ENCODE results near the gene CTDP1. TPM values are rescaled to one million over a fixed set of nuclear protein-coding genes. Genes with fewer than 3 reads are reported as not detected.

Gene CTDP1
- total RNA-seq, 1 donor from 2014 or later: 14.1 TPM

DNA sequence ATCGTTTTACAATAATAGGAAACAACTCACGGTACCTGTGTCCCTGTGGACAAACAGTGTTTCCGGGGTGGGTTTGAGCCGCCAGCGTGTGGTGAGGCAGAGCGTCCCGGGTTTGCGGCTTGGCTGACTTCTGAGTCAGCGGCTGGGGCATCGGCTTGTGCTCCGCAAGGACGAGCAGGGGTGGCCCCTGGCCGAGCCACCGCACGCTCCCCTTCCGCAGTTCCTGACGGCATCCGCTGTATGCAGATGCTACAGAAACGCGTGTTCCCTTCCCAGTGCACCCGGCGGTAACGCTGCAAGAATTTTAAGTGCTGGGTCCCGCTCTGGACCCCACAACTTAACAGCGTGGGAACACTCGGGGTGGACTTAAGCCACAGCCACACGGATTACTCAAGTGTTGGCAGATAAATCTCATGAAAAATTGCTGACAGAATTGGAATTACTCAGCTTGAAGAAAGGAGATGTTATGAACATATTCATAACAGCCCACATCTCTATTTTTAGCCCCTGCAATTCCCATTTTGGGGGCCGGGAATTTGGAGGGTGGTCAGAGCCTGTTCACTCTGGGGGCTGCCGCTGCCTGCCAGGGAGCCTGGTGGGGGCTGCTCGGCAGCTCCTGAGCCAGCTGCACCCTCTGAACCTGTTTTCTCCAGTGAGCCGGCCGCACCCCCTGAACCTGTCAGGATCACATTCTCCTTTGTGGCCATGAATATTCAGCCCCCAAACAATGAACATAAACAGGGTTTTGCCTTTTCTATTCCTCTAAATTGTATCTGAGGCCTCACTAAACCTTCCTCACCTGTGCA is 105.6 kb downstream of the CTDP1 start:
- no peak for DNase-seq

DNA sequence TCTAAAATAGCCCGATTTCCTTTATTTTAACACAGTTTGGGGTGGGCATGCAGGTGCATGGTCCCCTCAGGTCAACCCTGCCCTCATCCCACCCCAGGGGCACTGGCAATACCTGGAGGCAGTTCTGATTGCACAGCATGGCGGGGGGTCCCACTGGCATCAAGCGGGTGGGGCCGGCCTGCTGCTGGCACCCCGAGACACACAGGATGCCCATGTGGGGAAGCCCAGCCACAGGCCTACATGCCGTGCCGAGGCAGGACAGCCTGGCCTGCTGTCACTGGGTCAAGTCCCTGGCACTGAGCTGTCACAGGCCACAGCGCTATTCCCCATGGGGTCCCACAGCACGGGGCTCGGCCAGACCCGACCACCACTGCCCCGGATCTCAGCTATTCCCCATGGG is 106.2 kb downstream of the CTDP1 start:
- no peak for DNase-seq

DNA sequence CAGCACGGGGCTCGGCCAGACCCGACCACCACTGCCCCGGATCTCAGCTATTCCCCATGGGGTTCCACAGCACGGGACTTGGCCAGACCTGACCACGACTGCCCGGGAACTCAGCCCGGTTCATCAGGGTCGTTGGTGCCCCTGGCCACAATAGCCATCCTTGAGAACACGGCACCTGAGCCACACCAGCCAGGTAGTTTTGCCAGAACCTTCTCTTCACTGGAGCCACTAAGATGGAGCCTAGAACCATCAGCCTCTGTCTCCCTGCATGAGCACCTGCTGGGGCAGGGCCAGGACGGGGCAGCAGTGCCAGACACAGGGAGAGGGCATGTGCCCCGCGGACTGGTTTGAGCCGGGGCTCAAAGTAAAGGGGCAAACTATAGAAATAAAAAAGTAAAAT is 106.7 kb downstream of the CTDP1 start:
- no peak for DNase-seq

DNA sequence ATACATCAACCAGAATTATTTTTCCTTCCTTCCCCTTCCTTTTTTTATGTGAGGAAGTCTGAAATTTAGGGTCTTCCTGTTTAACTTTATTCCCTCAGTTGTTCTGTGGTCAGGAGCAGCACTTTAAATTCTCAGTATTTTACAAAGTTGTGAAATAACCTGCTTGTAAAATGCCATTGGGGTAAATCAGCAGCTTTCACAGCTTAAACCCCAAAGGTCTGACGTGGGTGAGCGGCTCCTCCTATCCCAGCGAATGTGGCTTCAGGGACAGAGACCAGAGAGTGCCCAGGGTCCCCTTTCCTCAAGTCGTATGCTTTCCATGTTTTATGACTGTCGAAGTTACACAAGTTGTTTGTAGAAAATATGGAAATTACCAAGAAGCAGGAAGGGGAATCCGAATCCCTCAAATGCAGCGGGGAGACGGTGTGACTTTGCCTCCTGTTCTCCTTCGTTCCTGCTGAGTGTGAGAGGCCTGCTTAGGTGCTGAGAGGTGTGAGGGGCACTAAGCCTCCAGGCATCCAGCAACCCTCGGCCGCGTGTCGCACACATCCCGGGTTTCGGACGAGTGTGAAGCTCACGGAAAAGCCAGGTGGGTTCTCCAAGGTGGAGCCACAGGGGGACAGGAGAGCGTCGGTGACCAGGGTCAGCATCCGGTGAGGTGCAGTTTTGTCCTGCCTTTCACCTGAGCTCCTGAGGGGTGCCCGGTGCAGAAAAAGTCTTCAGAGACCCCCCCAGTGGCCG is 107.4 kb downstream of the CTDP1 start:
- DNase-seq: no peak

DNA sequence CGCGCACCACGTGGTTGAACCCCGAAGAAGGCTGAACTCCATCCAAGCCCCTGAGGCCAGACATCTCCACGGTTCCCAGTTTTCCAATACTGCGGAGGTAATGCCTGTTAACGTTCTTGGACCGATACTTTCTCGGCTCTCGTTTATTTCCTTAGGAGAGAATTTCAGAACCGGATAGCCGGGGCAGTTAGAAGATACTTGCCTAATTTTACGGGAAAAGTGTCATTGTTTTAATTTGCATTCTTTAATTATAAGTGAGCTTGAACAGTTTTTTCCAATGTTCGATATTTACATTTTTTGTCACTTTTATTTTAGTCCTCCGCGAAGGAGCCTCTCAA is 107.9 kb downstream of the CTDP1 start:
- no peak for DNase-seq

DNA sequence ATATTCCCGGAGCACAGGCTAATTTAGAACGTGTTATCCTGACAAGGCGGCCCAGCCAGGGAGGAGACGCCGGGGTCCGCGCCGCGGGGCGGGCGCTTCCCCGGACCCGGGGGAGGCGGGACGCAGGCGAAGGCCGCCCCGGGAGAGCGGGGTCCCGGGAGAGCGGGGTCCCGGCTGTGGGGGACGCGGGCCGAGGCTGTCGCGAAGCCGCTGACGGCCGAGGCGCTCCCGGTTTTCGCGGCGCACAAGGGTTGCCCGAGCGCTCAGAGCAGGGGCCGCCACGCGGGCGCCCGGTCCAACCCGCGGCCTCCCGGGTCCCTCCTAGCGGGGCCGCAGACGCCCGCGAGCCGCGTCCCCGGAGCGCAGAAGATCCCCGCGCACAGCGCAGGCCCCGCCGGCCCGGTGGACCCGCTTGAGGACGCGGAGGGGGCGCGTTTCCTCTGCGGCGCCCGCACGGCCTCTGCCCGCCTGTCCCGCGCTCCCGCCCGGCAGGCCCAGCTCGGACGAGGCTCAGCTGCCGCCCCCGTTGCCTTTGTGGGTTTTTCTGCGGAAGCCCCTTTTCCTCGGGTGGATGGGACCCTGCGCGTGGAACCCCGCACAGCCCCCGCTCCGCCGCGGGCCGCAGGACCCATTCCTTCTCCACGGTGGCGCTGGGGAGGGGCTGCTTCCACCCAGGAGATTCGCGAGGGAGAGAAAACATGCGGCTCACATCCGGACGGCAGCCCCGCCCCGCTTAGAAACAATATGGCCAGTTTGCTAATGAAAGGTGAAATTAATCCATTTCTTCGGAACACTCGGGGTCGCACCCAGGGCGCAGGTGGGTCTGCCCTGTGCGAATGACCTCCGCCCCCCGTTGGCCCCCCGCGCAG is 108.5 kb downstream of the CTDP1 start:
- DNase-seq: no peak

DNA sequence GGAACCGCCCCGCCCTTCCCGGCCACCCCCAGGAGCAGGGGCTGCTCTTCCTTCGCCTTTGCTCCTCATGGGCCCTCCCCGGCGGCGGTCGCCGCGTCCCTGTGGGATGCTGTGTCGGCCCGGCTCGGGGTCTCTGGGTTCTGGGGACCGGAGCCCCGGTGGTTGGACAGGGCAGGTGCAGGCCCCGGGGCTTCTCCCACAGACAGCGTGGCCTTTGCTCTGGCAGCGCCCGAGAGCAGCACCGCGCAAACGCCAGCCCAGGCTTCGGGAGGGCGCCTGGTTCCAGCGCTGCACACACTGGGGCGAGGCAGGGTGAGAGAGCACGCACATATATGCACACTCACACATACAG is 109.1 kb downstream of the CTDP1 start:
- DNase-seq: no peak

DNA sequence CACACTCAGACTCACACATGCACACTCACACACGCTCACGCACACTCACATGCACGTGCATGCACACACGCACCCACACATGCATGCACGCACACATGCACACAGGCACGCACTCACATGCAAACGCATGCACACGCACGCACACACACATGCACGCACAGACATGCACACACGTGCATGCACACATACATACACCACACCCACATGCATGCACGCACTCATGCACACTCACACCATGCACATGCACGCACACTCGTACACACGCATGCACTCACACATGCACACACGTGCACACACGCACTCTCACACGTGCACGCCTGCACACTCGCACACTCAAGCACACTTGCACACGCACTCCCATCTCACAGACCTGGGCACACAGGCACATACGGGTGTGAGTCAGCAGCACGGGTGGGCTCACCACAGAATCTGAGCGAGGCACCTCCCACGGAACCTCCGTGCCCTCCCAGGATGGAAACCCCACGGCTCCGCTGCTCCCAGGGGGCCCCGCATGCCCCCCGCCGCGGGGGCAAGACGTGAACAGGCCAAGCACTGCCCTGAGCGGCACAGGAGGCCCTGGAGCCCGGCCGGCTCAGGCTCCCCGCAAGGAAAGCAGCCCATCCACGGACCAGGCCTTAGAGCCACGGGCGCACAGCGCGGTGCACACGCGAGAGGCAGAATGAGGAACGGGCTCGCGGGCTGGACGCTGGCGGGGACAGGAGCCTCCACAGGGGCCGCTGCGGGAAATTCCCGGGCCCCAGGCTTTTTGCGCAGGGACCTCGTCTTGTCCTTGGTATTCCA is 109.7 kb downstream of the CTDP1 start:
- no peak for DNase-seq

DNA sequence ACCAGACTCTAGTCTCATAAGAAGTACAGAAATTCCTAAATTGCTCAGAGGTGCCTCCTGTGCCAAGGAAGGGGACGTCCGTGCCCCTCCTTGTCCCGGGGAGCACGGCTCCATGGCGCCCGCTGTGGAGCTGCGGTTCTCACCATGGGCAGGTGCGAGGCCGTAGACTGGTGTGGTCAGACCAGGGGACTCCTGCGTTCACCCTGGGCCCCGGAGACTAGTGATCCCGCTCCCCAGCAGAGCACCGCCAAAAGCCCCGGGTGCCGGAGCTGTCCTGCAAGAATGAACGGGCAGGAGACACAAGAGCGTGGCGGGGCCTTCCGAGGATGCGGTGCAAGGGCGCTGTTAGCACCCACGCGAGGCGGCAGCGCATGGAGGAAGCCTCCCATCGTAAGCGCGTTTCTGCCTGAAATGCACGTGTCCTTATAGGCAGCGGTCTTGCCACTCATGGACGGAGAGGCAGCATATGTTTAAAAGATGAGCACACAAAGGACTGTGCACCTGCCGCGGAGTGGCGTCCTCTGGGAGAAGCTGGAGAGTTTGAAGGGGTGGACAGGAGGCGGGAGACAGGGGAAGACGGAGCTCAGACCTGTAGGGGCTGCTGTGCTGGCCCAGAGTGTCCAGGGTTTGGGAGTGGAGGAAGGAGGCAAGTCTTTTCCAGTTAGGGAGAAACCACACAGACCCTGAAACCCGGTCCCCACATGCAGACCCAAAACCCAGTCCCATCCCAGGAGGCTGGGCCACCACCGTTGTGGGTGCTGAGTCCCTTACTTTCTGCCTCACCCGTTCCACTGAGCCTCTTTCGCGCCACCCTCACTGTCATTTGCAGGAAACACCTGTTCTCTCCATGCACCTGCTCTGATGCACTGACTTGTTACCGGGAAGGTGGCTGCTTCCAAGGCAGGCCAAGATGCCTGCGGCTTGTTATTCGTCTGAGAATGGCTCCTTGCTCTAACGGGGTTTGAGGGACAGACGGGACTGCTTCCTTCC is 110.6 kb downstream of the CTDP1 start:
- DNase-seq: no peak

DNA sequence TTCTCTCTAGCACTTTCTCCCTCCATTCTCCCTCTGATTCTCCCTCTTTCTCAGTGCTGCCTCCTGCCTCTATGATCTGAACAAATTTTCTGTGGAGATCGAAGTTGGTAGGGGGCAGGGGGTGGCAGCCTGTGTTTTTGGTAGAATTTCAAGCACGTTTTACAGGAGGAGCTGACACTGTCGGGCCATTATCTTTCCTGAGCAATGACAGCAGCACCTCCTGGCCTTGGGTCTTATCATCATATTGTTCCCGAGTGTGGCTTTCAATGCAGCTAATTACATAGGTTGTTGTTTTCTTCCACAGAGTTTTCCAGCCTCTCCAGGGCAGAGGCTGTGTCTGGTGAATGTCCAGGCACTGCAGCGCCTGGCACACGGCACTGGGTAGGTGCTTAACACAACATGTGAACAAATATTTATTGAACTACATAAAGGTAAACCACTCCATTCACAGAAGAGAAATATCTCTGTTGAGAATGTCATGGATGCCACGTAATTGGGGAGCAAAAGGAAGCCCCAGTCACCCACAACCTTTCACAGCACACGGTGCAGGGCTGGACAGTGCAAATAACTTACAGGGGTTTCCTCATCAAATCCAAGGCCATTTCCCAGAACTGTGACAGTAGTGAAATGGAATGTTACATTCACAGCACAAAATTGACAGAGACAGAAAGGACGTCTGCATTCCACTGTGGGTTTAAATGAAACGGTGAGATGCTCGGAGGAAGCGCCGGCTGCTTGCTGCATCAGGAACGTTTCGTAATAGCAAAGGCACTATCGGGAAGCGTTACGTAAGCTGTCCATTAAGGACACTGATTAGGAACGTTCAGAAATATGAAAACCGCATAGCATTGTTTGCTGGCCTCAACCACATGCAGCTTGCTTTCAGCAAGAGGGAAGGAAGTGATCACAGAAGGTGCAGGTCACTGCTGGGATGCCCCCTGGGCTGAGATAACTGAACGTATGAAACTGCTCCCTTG is 111.7 kb downstream of the CTDP1 start:
- DNase-seq: no peak

DNA sequence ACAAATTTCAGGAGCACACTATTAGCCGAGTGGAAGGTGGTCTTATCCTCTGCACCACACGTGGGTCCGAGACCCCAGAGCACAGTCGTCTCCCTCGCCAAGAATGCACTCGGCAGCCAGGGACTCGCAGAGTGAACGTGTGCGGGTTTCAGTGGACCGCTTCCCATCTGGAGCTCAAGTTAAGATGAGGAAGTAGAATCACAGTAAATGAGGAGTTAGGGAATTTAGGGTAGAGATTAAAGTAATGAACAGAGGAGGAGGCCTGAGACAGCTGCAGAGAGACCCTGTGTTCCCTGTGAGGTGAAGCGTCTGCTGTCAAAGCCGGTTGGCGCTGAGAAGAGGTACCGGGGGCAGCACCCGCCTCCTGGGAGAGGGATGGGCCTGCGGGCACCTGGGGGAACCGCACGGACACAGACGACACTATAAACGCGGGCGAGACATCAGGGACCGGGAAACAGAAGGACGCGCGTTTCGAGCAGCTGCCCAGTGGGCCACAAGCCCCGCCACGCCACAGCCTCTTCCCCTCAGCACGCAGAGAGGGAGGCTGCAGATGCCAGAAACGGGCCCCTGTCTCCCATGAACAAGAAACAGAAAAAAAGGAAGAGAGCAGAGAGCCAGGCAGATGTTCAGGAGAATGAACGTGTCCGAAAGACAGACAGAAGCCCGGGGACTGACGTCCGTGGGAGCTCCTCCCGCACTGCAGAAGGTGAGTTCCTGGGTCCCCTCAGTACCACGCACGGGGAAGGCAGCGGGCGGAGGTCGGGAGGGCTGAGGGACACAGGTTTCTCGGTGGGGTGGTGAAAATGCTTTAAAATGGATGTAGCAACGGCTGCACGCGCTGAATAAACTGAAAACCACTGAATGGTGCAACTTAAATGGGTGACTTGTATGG is 112.7 kb downstream of the CTDP1 start:
- no peak for DNase-seq

DNA sequence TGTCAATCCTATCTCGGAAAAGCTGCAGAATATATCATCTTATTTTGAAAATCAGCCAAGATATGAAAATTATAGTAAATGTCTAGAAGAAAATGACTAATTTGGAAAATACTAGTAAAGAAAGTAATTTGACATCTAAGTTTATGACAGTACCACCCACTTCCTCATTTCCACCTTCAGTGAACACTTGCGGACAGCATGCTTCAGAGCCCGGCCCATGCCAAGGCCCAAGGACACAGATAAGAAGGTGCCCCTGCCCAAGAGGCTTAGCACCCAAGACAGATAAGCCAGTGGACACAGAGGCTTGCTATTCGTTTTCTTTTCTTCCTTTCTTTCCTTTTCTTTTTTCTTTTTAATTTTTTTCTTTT is 113.4 kb downstream of the CTDP1 start:
- DNase-seq: no peak

DNA sequence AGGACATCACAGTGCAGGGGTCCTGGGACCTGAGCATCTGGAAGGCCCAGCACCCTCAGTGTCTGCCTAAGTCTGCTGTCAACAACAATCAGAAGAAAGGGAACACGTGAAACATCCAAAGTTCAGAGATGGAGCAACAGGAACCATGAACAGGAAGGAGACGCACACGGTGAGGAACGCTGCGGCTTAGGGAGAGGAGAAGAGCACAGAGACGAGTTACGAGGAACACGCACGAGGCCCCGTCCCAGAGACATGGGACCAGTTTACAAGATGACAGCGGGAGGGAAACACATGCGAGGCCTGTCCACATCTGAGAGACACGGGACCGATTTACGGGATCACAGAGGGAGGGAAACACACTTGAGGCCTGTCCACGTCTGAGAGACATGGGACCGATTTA is 115.2 kb downstream of the CTDP1 start:
- DNase-seq: no peak

DNA sequence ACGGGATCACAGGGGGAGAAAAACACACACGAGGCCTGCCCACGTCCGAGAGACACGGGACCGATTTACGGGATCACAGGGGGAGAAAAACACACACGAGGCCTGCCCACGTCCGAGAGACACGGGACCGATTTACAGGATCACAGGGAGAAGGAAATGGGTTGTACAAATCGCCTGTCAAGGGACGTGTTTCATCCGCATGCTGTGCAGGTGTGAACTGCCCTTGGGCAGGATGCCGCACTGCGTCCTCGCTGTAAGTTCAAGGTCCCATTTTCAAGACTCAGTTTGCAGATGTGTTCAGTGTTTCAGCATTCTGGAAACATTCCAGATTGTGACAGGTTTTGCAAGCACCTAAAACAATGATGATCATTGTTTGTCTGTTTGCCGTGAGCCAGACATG is 115.8 kb downstream of the CTDP1 start:
- DNase-seq: no peak

DNA sequence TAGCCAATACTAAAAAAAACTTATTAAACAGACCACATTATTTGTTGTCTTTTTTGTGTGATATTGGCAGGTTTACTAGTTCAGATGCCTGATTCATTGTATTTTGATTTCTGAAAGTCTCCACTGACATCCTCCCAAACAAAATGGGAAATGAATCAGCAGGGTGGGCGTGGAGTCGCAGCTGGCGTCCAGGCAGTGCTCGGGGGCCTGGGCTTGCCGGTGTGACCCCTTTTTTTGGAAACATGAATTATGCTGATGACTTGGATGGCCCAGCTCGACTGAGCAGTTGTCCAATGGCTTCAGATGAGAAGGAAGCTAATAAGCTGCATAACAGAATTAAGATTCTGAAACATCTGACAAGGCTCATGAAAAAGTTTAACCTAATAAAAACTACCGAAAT is 116.4 kb downstream of the CTDP1 start:
- DNase-seq: no peak

DNA sequence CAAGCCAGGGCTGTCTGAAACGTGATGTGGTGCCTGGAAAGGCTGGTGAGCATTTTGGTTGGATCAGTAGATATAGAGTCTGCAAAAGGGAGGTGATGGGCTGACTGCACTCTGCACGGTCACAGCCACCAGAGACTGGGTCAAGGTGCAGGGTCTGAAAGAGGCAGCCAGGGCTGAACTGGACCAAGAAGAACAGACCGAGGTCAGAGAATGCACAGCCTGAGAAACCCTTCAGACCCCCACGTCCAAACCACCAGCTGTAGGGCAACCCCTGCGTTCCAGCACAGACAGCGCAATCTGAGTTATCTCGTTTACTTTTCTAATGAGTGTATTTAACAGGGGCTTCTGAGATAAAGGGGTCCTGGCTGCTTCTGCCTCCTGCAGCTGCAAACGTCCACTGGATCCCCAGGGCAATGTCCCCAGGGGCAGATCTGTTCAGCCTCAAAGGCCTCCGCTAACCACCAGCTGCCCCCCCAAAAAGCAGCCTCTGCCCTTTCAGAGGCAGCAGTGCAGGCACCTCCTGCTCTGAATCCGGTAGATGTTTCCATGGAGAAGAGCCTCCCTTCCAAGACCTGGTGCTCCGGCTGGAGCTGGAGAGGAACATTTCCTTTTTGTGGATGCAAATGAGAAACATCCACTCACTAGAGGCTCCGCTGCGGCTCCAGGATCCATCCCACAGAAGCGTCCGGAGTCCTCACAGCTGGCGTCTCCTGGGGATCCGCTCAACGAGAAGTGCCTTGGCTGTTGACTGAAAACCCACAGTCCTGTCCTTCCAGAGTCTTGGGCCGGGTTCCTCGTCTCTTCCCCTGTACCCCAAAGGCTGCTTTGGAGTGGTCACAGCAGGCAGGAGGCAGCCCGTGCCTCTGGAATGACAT is 117.2 kb downstream of the CTDP1 start:
- peak; percentile 40 for DNase-seq

DNA sequence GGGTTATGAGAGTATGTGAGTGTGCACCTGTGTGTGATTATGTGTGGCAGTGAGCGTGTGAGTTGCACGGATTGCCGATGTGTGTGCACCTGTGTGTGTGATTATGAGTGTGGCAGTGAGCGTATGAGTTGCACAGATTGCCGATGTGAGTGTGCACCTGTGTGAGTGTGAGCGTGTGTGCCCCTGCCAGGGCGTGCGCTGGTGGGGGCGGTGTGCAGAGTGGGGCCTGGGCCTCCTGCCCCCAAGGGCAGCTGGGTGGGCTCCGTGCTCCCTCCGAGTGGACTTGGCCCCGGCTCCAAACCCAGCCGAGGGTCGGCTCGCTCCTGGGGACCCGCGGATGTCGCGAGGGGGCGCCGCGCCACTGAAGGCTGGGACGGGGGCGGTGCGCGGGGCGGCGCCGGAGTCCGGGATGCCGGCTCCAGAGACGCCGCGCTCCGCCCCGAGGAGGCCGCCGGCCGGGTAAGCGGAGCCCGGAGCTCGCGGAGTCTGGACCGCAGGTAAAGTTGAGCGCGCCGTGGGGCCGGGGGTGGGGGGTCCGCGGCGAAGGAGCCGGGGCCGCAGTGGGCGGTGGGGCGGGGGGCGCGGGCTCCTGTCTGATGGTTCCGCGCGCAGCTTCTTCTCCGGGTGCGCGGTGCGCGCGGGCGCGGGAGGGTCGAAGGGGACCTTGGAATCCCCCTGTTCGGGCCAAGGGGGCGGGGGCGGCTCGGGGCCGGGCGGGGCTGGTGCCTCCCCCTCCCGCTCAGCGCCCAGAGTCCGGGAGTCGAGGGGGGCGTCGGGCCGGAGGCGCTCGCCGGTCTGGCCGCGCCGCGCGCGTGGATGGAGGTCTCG is 118.1 kb downstream of the CTDP1 start, which contains the start of gene KCNG2:
Gene KCNG2, plus strand, starts transcription at position 421 of the 828 bp plus-strand sequence. CDS start 65,730 bp downstream, outside the sequence.
- DNase-seq: no peak

Measured in skin of body (tissue), 2 donors.